ENCODE data around the gene RAB36. TPM values are rescaled to one million over a fixed set of nuclear protein-coding genes. Genes with fewer than 3 reads are reported as not detected.
A peak's percentile ranks its signal among the peaks of the same experiment; 100 is the strongest.

Gene RAB36
- total RNA-seq, 1 donor from 2014 or later, result 1.8 TPM

DNA sequence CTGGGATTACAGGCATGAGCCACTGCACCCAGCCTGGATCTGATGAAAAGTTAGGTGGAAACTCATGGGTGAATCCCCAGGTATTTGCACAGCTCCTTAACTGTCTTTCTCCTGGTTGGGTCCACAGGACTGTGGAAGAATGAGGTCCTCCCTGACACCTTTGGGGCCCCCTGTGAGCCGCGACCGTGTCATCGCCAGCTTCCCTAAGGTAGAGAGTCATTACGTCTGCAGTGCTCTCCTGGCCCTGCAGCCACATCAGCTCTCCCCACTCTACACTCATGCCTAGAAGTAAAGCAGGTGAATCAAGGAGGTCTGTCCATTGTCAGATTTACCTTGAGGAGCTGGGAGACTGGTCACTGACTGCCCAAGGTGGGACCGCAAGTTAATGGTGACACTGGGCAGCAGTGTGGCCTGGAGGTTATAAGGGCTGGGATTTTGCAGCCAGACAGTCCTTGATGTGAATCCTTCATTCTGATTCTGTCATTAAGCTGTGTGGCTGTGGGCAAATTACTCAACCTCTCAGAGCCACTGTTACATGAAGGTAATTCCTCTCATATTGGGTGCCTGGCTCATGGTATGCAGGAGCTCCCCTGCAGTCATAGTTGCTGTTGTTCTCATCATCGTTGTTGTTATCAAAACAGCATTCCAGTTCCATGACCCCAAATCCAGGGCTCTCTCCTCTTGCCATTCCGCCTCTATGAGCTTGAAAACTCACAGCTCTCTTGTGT is 1.4 kb downstream of the RAB36 start:
- DNase-seq (ENCODE audit: low spot score in 2 of 2), result no peak
- Histone ChIP-seq H3K27me3 (no peaks in the 10 kb centered on the region), H3K27ac (peak overlapping the region; percentile 70 to 88), H3K4me1 (peaks cover 0 to 20% of the 10 kb centered on the region in 2 donors), H3K9me3 (no peaks in the 10 kb centered on the region), H3K36me3 (peaks cover 0 to 7% of the 10 kb centered on the region in 2 donors), H3K4me3 (no peak overlapping the region)
- intact Hi-C loops (cut with DNase I), result no loop called here
- TF ChIP-seq, protein P1, sequence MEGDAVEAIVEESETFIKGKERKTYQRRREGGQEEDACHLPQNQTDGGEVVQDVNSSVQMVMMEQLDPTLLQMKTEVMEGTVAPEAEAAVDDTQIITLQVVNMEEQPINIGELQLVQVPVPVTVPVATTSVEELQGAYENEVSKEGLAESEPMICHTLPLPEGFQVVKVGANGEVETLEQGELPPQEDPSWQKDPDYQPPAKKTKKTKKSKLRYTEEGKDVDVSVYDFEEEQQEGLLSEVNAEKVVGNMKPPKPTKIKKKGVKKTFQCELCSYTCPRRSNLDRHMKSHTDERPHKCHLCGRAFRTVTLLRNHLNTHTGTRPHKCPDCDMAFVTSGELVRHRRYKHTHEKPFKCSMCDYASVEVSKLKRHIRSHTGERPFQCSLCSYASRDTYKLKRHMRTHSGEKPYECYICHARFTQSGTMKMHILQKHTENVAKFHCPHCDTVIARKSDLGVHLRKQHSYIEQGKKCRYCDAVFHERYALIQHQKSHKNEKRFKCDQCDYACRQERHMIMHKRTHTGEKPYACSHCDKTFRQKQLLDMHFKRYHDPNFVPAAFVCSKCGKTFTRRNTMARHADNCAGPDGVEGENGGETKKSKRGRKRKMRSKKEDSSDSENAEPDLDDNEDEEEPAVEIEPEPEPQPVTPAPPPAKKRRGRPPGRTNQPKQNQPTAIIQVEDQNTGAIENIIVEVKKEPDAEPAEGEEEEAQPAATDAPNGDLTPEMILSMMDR (IDR thresholded peaks at IDR 0.05), result no peak

DNA sequence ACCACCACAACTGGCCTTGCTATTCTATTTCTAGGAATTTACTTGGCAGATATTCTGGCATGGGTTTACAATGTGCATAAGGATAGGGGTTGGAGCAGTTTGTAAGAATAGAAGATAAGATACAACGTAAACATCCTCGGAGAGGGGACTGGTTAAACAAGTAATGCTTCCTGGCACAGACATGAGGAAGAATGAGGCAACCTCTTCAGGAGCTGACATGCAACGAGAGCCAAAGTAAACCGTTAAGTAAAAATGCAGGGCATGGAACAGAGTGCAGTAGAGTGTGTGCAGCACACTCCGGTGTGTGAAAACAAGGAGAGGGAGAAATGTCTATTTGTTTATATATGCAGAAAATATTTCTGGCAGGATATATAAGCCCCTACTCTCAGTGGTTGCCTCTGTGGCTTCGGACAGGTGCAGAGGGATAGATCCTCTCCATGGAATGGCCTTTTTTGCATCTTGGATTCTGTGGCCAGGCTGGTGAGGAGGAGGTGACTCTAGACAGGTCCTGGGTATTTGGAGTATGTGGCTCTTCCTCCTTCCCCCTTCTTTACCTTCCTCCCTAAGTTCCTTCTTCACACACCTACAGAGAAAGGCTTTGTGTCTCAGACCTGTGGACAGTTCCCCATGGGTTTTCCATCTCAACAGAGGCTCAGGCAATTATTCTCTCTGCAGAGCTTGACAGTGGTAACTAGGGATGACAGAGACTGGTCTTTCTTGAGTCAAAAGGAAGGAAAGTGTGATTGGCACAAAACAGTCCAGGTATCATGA is 2.5 kb downstream of the RAB36 start:
- Histone ChIP-seq H3K9me3 (no peaks in the 10 kb centered on the region), H3K27me3 (no peaks in the 10 kb centered on the region), H3K4me1 (peaks cover 0 to 15% of the 10 kb centered on the region in 2 donors), H3K27ac (no peak overlapping the region), H3K4me3 (no peak overlapping the region), H3K36me3 (peaks cover 0 to 9% of the 10 kb centered on the region in 2 donors)
- intact Hi-C loops (cut with DNase I), result no loop called here
- DNase-seq (ENCODE audit: low spot score in 2 of 2), result no peak
- TF ChIP-seq, protein P1 (IDR thresholded peaks at IDR 0.05), result no peak

DNA sequence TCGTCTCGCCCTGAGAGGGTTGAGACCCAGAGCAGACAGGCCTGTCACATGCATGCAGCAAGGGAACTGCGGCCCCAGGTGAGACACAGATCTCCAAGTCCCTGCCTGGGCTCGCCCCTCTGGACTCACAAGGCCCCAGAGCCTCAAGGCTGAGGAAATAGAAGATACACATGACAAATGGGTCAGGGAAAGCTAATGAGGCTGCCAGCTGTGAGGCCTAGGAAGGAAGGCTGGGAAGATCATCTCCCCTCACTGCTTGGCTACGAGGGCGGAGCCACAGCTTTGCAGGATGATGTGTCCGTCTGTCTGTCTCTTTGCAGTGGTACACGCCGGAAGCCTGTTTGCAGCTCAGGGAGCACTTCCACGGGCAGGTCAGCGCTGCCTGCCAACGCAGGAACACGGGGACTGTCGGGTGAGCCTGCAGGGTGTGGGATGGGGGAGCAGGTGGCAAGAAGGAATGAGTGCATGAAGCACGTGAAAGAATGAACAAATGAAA is 4.5 kb downstream of the RAB36 start:
- Histone ChIP-seq H3K36me3 (peaks cover 0 to 11% of the 10 kb centered on the region in 2 donors), H3K4me3 (no peak overlapping the region), H3K4me1 (peaks cover 0 to 12% of the 10 kb centered on the region in 2 donors), H3K27ac (no peak overlapping the region), H3K9me3 (no peaks in the 10 kb centered on the region), H3K27me3 (no peaks in the 10 kb centered on the region)
- DNase-seq (ENCODE audit: low spot score in 2 of 2), result no peak
- TF ChIP-seq, protein P1 (IDR thresholded peaks at IDR 0.05), result no peak
- intact Hi-C loops (cut with DNase I), result no loop called here

DNA sequence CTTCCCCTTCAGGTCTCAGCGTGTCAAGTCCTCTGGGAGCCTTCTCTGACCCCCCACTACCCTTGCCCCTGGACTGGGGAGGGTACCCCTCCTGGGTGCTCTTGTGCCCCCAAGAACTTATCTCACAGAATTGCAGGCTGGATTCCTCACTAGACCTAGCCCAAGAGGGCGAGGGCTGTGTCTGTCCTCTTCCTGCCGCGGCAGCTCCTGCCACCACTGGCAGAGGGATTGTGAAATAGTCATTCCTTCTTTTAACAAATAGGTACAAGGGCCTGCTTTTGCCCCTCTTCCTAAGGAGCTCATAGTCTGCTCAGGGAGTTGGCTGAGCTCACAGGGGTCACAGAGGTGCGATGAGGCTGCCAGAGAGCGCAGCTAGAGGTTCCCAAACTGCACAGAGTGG is 5.5 kb downstream of the RAB36 start:
- Histone ChIP-seq H3K4me3 (no peak overlapping the region), H3K9me3 (no peaks in the 10 kb centered on the region), H3K27me3 (no peaks in the 10 kb centered on the region), H3K36me3 (peaks cover 0 to 11% of the 10 kb centered on the region in 2 donors), H3K4me1 (peaks cover 0 to 7% of the 10 kb centered on the region in 2 donors), H3K27ac (no peak overlapping the region)
- TF ChIP-seq, protein P1 (IDR thresholded peaks at IDR 0.05), result no peak
- DNase-seq (ENCODE audit: low spot score in 2 of 2), result no peak
- intact Hi-C loops (cut with DNase I), result no loop called here

DNA sequence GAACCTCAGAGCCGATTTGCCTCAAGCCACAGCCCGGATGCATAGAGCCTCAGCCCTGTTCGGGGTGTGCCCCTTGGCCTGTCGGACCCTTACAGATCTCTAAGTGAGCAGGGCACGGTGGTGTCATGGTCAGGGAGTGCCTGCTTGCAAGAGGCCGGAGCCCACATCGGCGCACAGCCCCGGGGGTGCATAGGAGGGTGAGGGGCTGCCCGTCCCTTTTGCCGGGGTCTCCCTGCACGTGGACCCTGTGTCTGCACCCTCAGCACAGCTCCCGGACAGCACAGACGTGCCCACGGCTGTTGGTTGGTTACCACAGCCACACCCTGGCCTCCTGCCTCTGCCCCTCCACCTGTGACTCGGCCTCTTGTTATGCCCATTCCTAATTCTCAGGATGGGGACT is 6.5 kb downstream of the RAB36 start:
- no peak overlapping the region for H3K27ac ChIP-seq
- peaks cover 0 to 4% of the 10 kb centered on the region in 2 donors for H3K4me1 ChIP-seq
- intact Hi-C loops (cut with DNase I), result no loop called here
- DNase-seq (ENCODE audit: low spot score in 2 of 2), result no peak
- H3K4me3 ChIP-seq, result no peak overlapping the region
- peaks cover 0 to 11% of the 10 kb centered on the region in 2 donors for H3K36me3 ChIP-seq
- TF ChIP-seq, protein P1 (IDR thresholded peaks at IDR 0.05), result no peak
- H3K9me3 ChIP-seq, result no peaks in the 10 kb centered on the region
- no peaks in the 10 kb centered on the region for H3K27me3 ChIP-seq
